ENCODE data around the gene NWD2.
"Not testable (repeated sequence)": the region's sequence is repeated elsewhere in the genome, so short reads cannot be mapped to it uniquely, and the experiment has no call there.

NWD2 gene

GRCh38 chr4:37467223-37467622 lies 222.7 kb downstream of the NWD2 start:
- DNase-seq (ENCODE audit: low read depth), result no peak

- DNase-seq (ENCODE audit: low read depth), result no peak
Measured at GRCh38 chr4:37467824-37468223, 223.3 kb downstream of the NWD2 start.

GRCh38 chr4:37469286-37469685 lies 224.7 kb downstream of the NWD2 start:
- no peak for DNase-seq (ENCODE audit: low read depth)

- DNase-seq (ENCODE audit: low read depth), result no peak
Measured at GRCh38 chr4:37470245-37470644, 225.7 kb downstream of the NWD2 start.

- no peak for DNase-seq (ENCODE audit: low read depth)
Measured at GRCh38 chr4:37471093-37471492, 226.6 kb downstream of the NWD2 start.

- DNase-seq (ENCODE audit: low read depth), result no peak
Measured at GRCh38 chr4:37471971-37472370, 227.4 kb downstream of the NWD2 start.

- no peak for DNase-seq (ENCODE audit: low read depth)
Measured at GRCh38 chr4:37473807-37474206, 229.3 kb downstream of the NWD2 start.

GRCh38 chr4:37475087-37475486 lies 230.5 kb downstream of the NWD2 start:
- no peak for DNase-seq (ENCODE audit: low read depth)

GRCh38 chr4:37475776-37476175 lies 231.2 kb downstream of the NWD2 start:
- no peak for DNase-seq (ENCODE audit: low read depth)

- no peak for DNase-seq (ENCODE audit: low read depth)
Measured at GRCh38 chr4:37476256-37476655, 231.7 kb downstream of the NWD2 start.

GRCh38 chr4:37476691-37477090 lies 232.1 kb downstream of the NWD2 start:
- no peak for DNase-seq (ENCODE audit: low read depth)

- DNase-seq (ENCODE audit: low read depth), result no peak
Measured at GRCh38 chr4:37477126-37477525, 232.6 kb downstream of the NWD2 start.

- no peak for DNase-seq (ENCODE audit: low read depth)
Measured at GRCh38 chr4:37478151-37478550, 233.6 kb downstream of the NWD2 start.

- DNase-seq (ENCODE audit: low read depth), result no peak
Measured at GRCh38 chr4:37480509-37480908, 236.0 kb downstream of the NWD2 start.

- DNase-seq (ENCODE audit: low read depth), result no peak
Measured at GRCh38 chr4:37481547-37482122, 237.1 kb downstream of the NWD2 start.

GRCh38 chr4:37482236-37482913 lies 237.8 kb downstream of the NWD2 start:
- no peak for DNase-seq (ENCODE audit: low read depth)

GRCh38 chr4:37483610-37484009 lies 239.1 kb downstream of the NWD2 start:
- no peak for DNase-seq (ENCODE audit: low read depth)

- no peak for DNase-seq (ENCODE audit: low read depth)
Measured at GRCh38 chr4:37486166-37486565, 241.6 kb downstream of the NWD2 start.

GRCh38 chr4:37487668-37488067 lies 243.1 kb downstream of the NWD2 start:
- DNase-seq (ENCODE audit: low read depth), result no peak

- no peak for DNase-seq (ENCODE audit: low read depth)
Measured at GRCh38 chr4:37489697-37490096, 245.2 kb downstream of the NWD2 start.

GRCh38 chr4:37490391-37491347 lies 246.1 kb downstream of the NWD2 start:
- no peak for DNase-seq (ENCODE audit: low read depth)

- DNase-seq (ENCODE audit: low read depth), result not testable (repeated sequence)
Measured at GRCh38 chr4:37495353-37495752, 250.8 kb downstream of the NWD2 start.
